ENCODE results near the gene LRRC10B. TPM values are rescaled to one million over a fixed set of nuclear protein-coding genes. Genes with fewer than 3 reads are reported as not detected.
A peak's percentile ranks its signal among the peaks of the same experiment; 100 is the strongest.

Gene LRRC10B
- total RNA-seq, 1 donor from 2014 or later = 10.0 TPM

- peaks cover 17% of the 10 kb centered on the region for H3K27me3 Mint-ChIP-seq
- peaks cover 29% of the 10 kb centered on the region for H3K4me1 Mint-ChIP-seq (ENCODE audit: unreplicated experiment)
- H3K4me3 Mint-ChIP-seq = peak overlapping the region; percentile 23
- no peak for DNase-seq (ENCODE audit: extremely low spot score, unreplicated experiment)
- no peak for TF ChIP-seq CTCF (conservative IDR thresholded peaks at IDR 0.05)
- H3K27ac Mint-ChIP-seq = no peak overlapping the region
- no peaks in the 10 kb centered on the region for H3K36me3 Mint-ChIP-seq
- no peaks in the 10 kb centered on the region for H3K9me3 Mint-ChIP-seq
These were observed 2.8 kb downstream of the LRRC10B start for GRCh38 chr11:61511383-61511782.

GRCh38 chr11:61512435-61512834, 3.9 kb downstream of the LRRC10B start:
- no peak for TF ChIP-seq CTCF (conservative IDR thresholded peaks at IDR 0.05)
- Mint-ChIP-seq H3K9me3 (no peaks in the 10 kb centered on the region), H3K4me1 (ENCODE audit: unreplicated experiment) (peaks cover 38% of the 10 kb centered on the region), H3K36me3 (no peaks in the 10 kb centered on the region), H3K27ac (peak overlapping the region; percentile 92), H3K27me3 (peaks cover 9% of the 10 kb centered on the region), H3K4me3 (peak overlapping the region; percentile 61)
- DNase-seq (ENCODE audit: extremely low spot score, unreplicated experiment) = no peak

- Mint-ChIP-seq H3K36me3 (no peaks in the 10 kb centered on the region), H3K4me3 (peak overlapping the region; percentile 45), H3K4me1 (ENCODE audit: unreplicated experiment) (peaks cover 30% of the 10 kb centered on the region), H3K27ac (peak overlapping the region; percentile 92), H3K27me3 (peaks cover under 1% of the 10 kb centered on the region), H3K9me3 (no peaks in the 10 kb centered on the region)
- no peak for DNase-seq (ENCODE audit: extremely low spot score, unreplicated experiment)
- TF ChIP-seq CTCF (conservative IDR thresholded peaks at IDR 0.05) = no peak
These were observed 4.7 kb downstream of the LRRC10B start for GRCh38 chr11:61513143-61513765.

GRCh38 chr11:61514050-61514917, 5.7 kb downstream of the LRRC10B start:
- no peak for DNase-seq (ENCODE audit: extremely low spot score, unreplicated experiment)
- Mint-ChIP-seq H3K9me3 (no peaks in the 10 kb centered on the region), H3K4me3 (peak overlapping the region; percentile 34), H3K27ac (peak overlapping the region; percentile 92), H3K27me3 (no peaks in the 10 kb centered on the region), H3K4me1 (ENCODE audit: unreplicated experiment) (peaks cover 30% of the 10 kb centered on the region), H3K36me3 (no peaks in the 10 kb centered on the region)
- no peak for TF ChIP-seq CTCF (conservative IDR thresholded peaks at IDR 0.05)

- Mint-ChIP-seq H3K27ac (peak overlapping the region; percentile 31), H3K36me3 (no peaks in the 10 kb centered on the region), H3K27me3 (no peaks in the 10 kb centered on the region), H3K4me3 (no peak overlapping the region), H3K9me3 (no peaks in the 10 kb centered on the region), H3K4me1 (ENCODE audit: unreplicated experiment) (peaks cover 30% of the 10 kb centered on the region)
- TF ChIP-seq CTCF (conservative IDR thresholded peaks at IDR 0.05) = no peak
- DNase-seq (ENCODE audit: extremely low spot score, unreplicated experiment) = no peak
These were observed 7.1 kb downstream of the LRRC10B start for GRCh38 chr11:61515686-61516085.
